HepG2 (cell line): ENCODE data around the gene OR56A3. TPM values are rescaled to one million over a fixed set of nuclear protein-coding genes. Genes with fewer than 3 reads are reported as not detected.

Experiments used
- ATAC-seq: fragments of 200-7000 bp; cut with Tn5 transposase; 3 replicates; pipeline ENCODE4 v1.9.1; 2020; ENCODE audit warnings: mild to moderate bottlenecking, moderate library complexity
- BruUV-seq: library from RNA; stranded (reverse); fragments of 400-500 nt; replicated peaks from 2 replicates; lab custom pipeline; 2021; lab: Mats Ljungman, UMichigan
- CTCF ChIA-PET: fragments of 300-600 bp; formaldehyde crosslinking; extraction: SDS; loops from one replicate; lab custom pipeline; 2021; ENCODE audit warnings: low total read pairs, inconsistent platforms, low intra/inter-chr PET ratio; lab: Yijun Ruan, JAX
- POLR2A ChIA-PET: fragments of 350-600 bp; sonication (Branson Sonifier 250); formaldehyde crosslinking; loops from one replicate; lab custom pipeline; 2020; ENCODE audit warnings: antibody characterized with exemption, inconsistent platforms; lab: Yijun Ruan, JAX
- DNase-seq: peaks from one replicate; pipeline ENCODE4 v3.0.0-alpha.2; 2015; ENCODE audit warnings: low spot score
- FAIRE-seq: peaks from 3 replicates; lab custom pipeline; 2011; peaks lifted over from hg19 to GRCh38; lab: Jason Lieb, UNC
- H2AFZ ChIP-seq: one replicate; pipeline ENCODE4 v1.6.1; 2011; ENCODE audit warnings: low read length, inconsistent platforms
- H3K27ac ChIP-seq: fragments of 300-600 bp; 3 replicates; pipeline ENCODE4 v1.8.0; 2011; ENCODE audit warnings: mixed run types, mild to moderate bottlenecking, mixed read lengths, low read length, inconsistent platforms; ENCODE audit not compliant: insufficient read depth; ENCODE audit errors: extremely low read length
- H3K27me3 ChIP-seq, 2 experiments: fragments of 200-600 bp in 1 of 2; 2 replicates in 1 of 2; 3 replicates in 1 of 2; pipeline versions ENCODE4 v1.6.0 to v1.8.0; 2011; ENCODE audit warnings: low read length in 2 of 2, mild to moderate bottlenecking in 2 of 2, moderate library complexity in 2 of 2, inconsistent platforms in 1 of 2; ENCODE audit not compliant: insufficient read depth in 2 of 2, control insufficient read depth in 1 of 2
- H3K36me3 ChIP-seq, 2 experiments: fragments of 200-600 bp in 1 of 2; replicated peaks in 1 of 2; 2 replicates in 1 of 2; 3 replicates in 1 of 2; pipeline versions ENCODE4 v1.5.1 to v1.8.0; 2011; ENCODE audit warnings: low read length in 2 of 2, inconsistent platforms in 1 of 2; ENCODE audit not compliant: insufficient read depth in 2 of 2, control insufficient read depth in 1 of 2
- H3K4me1 ChIP-seq: 2 replicates; pipeline ENCODE4 v1.5.1; 2012; ENCODE audit warnings: low read length, inconsistent platforms; ENCODE audit not compliant: insufficient read depth
- H3K4me2 ChIP-seq: 2 replicates; pipeline ENCODE4 v1.6.0; 2011; ENCODE audit warnings: low read depth, low read length, inconsistent platforms
- H3K4me3 ChIP-seq, 3 experiments: fragments of 200-600 bp in 1 of 3; sonication (generic), shearing (Covaris generic) in 1 of 3; replicated peaks in 1 of 3; 2 replicates each; pipeline ENCODE4 v1.5.1; 2011 to 2016; ENCODE audit warnings: low read length in 3 of 3, inconsistent platforms in 2 of 3, low read depth in 2 of 3, mild to moderate bottlenecking in 2 of 3, control low read depth in 1 of 3, mixed read lengths in 1 of 3; ENCODE audit not compliant: insufficient read depth in 1 of 3
- H3K79me2 ChIP-seq: one replicate; pipeline ENCODE4 v1.6.1; 2011; ENCODE audit warnings: low read length, inconsistent platforms; ENCODE audit not compliant: insufficient read depth
- H3K9ac ChIP-seq: 2 replicates; pipeline ENCODE4 v1.6.0; 2011; ENCODE audit warnings: mild to moderate bottlenecking, low read depth, low read length, inconsistent platforms; ENCODE audit not compliant: insufficient read depth
- H3K9me3 ChIP-seq: 2 replicates; pipeline ENCODE4 v1.5.1; 2012; ENCODE audit warnings: mild to moderate bottlenecking, low read length
- H4K20me1 ChIP-seq: 2 replicates; pipeline ENCODE4 v1.6.0; 2011; ENCODE audit warnings: inconsistent platforms, mild to moderate bottlenecking, low read length, moderate library complexity; ENCODE audit not compliant: insufficient read depth
- NONO ChIP-seq, 2 experiments: fragments of 450-650 bp in 1 of 2; sonication (generic) in 1 of 2; formaldehyde crosslinking in 1 of 2; IDR thresholded peaks in 1 of 2; conservative IDR thresholded peaks in 1 of 2; 2 replicates each; pipeline versions ENCODE4 v1.6.1 to v1.8.0; 2017 to 2022; ENCODE audit warnings: mild to moderate bottlenecking in 1 of 2, missing genetic modification reagents in 1 of 2, moderate library complexity in 1 of 2
- ZNF460 ChIP-seq: sonication (generic); formaldehyde crosslinking; IDR thresholded peaks from 2 replicates; pipeline ENCODE4 v1.5.1; 2020; ENCODE audit warnings: missing genetic modification reagents, mild to moderate bottlenecking, borderline replicate concordance
- WGBS: methylation state at CpG from one replicate; pipeline ENCODE4 v1.1.6; 2017; ENCODE audit warnings: low lambda C conversion rate; 5-methylcytosine and 5-hydroxymethylcytosine counted together
- in situ Hi-C: cut with HindIII; loops from 2 replicates; pipeline ENCODE4 v1.10.0; 2017; ENCODE audit warnings: low pct_unique_long_range_greater_than_20kb; ENCODE audit not compliant: extremely low pct_ligation_motif_present
- intact Hi-C: fragments of 100-400 bp; cut with micrococcal nuclease; formaldehyde crosslinking; loops from one replicate; pipeline ENCODE4 v1.10.0; 2022; ENCODE audit not compliant: unreplicated experiment
- polyA plus RNA-seq, 8 experiments: library from polyadenylated mRNA; depleted of rRNA in 3 of 8; stranded (reverse) in 7 of 8; unstranded in 1 of 8; fragments of >200 nt; fragmentation: Illumina TruSeq in 4 of 8; extraction: Trizol in 4 of 8; gene quantifications; 2 replicates each; pipeline versions ENCODE4 v1.2.1 to v1.2.3, GENCODE V29; 2011 to 2016; ENCODE audit warnings: low read depth in 4 of 8, missing spikeins in 1 of 8, mixed read lengths in 1 of 8; ENCODE audit not compliant: insufficient read depth in 1 of 8
- total RNA-seq, 5 experiments: library from RNA; depleted of rRNA; stranded (reverse); fragments of >200 nt; fragmentation: Illumina TruSeq; extraction: Trizol; gene quantifications; 2 replicates each; pipeline ENCODE4 v1.2.3, GENCODE V29; 2016; ENCODE audit warnings: low read depth in 1 of 5
- TF ChIP-seq, protein P1 (sequence below): sonication (generic); formaldehyde crosslinking; IDR thresholded peaks from 2 replicates; pipeline ENCODE4 v1.5.0; 2020; ENCODE audit warnings: missing genetic modification reagents
- TF ChIP-seq, protein P2 (sequence below): sonication (generic); formaldehyde crosslinking; IDR thresholded peaks from 2 replicates; pipeline ENCODE4 v1.5.1; 2020; ENCODE audit warnings: missing genetic modification reagents, mild to moderate bottlenecking, borderline replicate concordance
- TF ChIP-seq, protein P3 (sequence below): sonication (generic); formaldehyde crosslinking; IDR thresholded peaks from 2 replicates; pipeline ENCODE4 v1.4.0; 2020; ENCODE audit warnings: mild to moderate bottlenecking, low read depth, missing genetic modification reagents

Gene OR56A3
- total and polyA plus RNA-seq, 2 of the 13 experiments (the other 11 are each of a cell fraction or from before 2014, with no cell fraction given): not detected

DNA sequence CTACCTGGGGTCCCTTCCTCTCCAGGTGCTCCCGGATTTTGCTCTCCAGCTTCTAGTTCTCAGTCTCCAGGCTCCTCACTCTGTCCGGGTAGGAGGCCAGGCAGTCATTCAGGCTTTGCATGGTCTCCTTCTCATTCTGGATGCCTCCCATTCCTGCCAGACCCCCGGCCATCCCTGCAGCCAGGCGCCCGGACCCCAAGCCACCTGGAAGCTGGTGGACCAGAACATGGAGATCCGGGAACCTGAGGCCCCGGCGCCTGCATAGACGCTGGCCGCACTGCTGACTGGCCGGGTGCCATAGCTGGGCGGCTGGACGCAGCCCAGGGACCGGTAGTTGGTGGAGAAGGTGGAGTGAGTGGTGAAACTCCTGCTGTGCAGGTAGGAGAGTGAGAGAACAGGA is 52.7 kb downstream of the OR56A3 start:
- Histone ChIP-seq H3K27ac (no peak overlapping the region), H3K36me3 (no peaks in the 10 kb centered on the region), H3K9ac (no peak overlapping the region), H3K4me3 (no peak overlapping the region), H3K27me3 (0 out of 5 replicates have a peak, but pooled peaks cover 0 to 8% of the 10 kb centered on the region in 2 experiments), H4K20me1 (no peaks in the 10 kb centered on the region), H3K79me2 (no peaks in the 10 kb centered on the region), H3K9me3 (no peaks in the 10 kb centered on the region), H3K4me1 (no peaks in the 10 kb centered on the region), H2AFZ (no peak overlapping the region), H3K4me2 (no peak overlapping the region)
- ATAC-seq: no peak
- 22% methylated on average over 12 of the region's 14 CpGs for WGBS
- BruUV-seq: no TSS peak
- CTCF ChIA-PET: no interaction called here
- no peak for FAIRE-seq
- DNase-seq: no peak
- intact Hi-C loops: no loop called here
- TF ChIP-seq, protein P1, sequence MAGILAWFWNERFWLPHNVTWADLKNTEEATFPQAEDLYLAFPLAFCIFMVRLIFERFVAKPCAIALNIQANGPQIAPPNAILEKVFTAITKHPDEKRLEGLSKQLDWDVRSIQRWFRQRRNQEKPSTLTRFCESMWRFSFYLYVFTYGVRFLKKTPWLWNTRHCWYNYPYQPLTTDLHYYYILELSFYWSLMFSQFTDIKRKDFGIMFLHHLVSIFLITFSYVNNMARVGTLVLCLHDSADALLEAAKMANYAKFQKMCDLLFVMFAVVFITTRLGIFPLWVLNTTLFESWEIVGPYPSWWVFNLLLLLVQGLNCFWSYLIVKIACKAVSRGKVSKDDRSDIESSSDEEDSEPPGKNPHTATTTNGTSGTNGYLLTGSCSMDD: no peak
- TF ChIP-seq, protein P2, sequence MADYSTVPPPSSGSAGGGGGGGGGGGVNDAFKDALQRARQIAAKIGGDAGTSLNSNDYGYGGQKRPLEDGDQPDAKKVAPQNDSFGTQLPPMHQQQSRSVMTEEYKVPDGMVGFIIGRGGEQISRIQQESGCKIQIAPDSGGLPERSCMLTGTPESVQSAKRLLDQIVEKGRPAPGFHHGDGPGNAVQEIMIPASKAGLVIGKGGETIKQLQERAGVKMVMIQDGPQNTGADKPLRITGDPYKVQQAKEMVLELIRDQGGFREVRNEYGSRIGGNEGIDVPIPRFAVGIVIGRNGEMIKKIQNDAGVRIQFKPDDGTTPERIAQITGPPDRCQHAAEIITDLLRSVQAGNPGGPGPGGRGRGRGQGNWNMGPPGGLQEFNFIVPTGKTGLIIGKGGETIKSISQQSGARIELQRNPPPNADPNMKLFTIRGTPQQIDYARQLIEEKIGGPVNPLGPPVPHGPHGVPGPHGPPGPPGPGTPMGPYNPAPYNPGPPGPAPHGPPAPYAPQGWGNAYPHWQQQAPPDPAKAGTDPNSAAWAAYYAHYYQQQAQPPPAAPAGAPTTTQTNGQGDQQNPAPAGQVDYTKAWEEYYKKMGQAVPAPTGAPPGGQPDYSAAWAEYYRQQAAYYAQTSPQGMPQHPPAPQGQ (CRISPR knock-in tag): no peak
- TF ChIP-seq, protein P3, sequence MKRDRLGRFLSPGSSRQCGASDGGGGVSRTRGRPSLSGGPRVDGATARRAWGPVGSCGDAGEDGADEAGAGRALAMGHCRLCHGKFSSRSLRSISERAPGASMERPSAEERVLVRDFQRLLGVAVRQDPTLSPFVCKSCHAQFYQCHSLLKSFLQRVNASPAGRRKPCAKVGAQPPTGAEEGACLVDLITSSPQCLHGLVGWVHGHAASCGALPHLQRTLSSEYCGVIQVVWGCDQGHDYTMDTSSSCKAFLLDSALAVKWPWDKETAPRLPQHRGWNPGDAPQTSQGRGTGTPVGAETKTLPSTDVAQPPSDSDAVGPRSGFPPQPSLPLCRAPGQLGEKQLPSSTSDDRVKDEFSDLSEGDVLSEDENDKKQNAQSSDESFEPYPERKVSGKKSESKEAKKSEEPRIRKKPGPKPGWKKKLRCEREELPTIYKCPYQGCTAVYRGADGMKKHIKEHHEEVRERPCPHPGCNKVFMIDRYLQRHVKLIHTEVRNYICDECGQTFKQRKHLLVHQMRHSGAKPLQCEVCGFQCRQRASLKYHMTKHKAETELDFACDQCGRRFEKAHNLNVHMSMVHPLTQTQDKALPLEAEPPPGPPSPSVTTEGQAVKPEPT (CRISPR knock-in tag): no peak
- no peak for TF ChIP-seq NONO (IDR thresholded peaks at IDR 0.05)
- TF ChIP-seq NONO (CRISPR knock-in tag; conservative IDR thresholded peaks at IDR 0.05): no peak
- no peak for TF ChIP-seq ZNF460 (CRISPR knock-in tag)
- POLR2A ChIA-PET: no interaction called here
- in situ Hi-C loops: no loop called here

Other genes with a start within 250 kb of the OR56A3 start
- not detected in 2 replicates for gene OR56B1, start 205.8 kb upstream of the OR56A3 start, total RNA-seq (2016; rRNA removed; fragmentation: Illumina TruSeq; extraction: Trizol)
- gene OR56B1, start 205.8 kb upstream of the OR56A3 start, polyA plus RNA-seq (2011; rRNA removed): not detected in 2 replicates
- gene OR52N4, start 188.0 kb upstream of the OR56A3 start, total RNA-seq (2016; rRNA removed; fragmentation: Illumina TruSeq; extraction: Trizol): 0.09 TPM in 1 of 2 replicates, not detected in the other
- 0.18 and 0.30 TPM in 2 replicates for gene OR52N4, start 188.0 kb upstream of the OR56A3 start, polyA plus RNA-seq (2011; rRNA removed)
- not detected in 2 replicates for gene OR52N5, start 158.9 kb upstream of the OR56A3 start, total RNA-seq (2016; rRNA removed; fragmentation: Illumina TruSeq; extraction: Trizol)
- gene OR52N5, start 158.9 kb upstream of the OR56A3 start, polyA plus RNA-seq (2011; rRNA removed): not detected in 2 replicates
- not detected in 2 replicates for gene OR52N1, start 151.0 kb upstream of the OR56A3 start, total RNA-seq (2016; rRNA removed; fragmentation: Illumina TruSeq; extraction: Trizol)
- not detected in 2 replicates for gene OR52N1, start 151.0 kb upstream of the OR56A3 start, polyA plus RNA-seq (2011; rRNA removed)
- not detected in 2 replicates for gene OR52N2, start 133.3 kb upstream of the OR56A3 start, total RNA-seq (2016; rRNA removed; fragmentation: Illumina TruSeq; extraction: Trizol)
- gene OR52N2, start 133.3 kb upstream of the OR56A3 start, polyA plus RNA-seq (2011; rRNA removed): 0.14 TPM in 1 of 2 replicates, not detected in the other
- gene OR52E6, start 100.4 kb upstream of the OR56A3 start, total RNA-seq (2016; rRNA removed; fragmentation: Illumina TruSeq; extraction: Trizol): not detected in 2 replicates
- gene OR52E6, start 100.4 kb upstream of the OR56A3 start, polyA plus RNA-seq (2011; rRNA removed): not detected in 2 replicates
- not detected in 2 replicates for gene OR52E8, start 84.6 kb upstream of the OR56A3 start, total RNA-seq (2016; rRNA removed; fragmentation: Illumina TruSeq; extraction: Trizol)
- gene OR52E8, start 84.6 kb upstream of the OR56A3 start, polyA plus RNA-seq (2011; rRNA removed): not detected in 2 replicates
- gene OR52E4, start 61.6 kb upstream of the OR56A3 start, total RNA-seq (2016; rRNA removed; fragmentation: Illumina TruSeq; extraction: Trizol): not detected in 2 replicates
- gene OR52E4, start 61.6 kb upstream of the OR56A3 start, polyA plus RNA-seq (2011; rRNA removed): not detected in 2 replicates
- gene OR52E5, start 49.0 kb upstream of the OR56A3 start, total RNA-seq (2016; rRNA removed; fragmentation: Illumina TruSeq; extraction: Trizol): not detected in 2 replicates
- not detected in 2 replicates for gene OR52E5, start 49.0 kb upstream of the OR56A3 start, polyA plus RNA-seq (2011; rRNA removed)
- not detected in 2 replicates for gene OR56A5, start 26.2 kb downstream of the OR56A3 start, total RNA-seq (2016; rRNA removed; fragmentation: Illumina TruSeq; extraction: Trizol)
- gene OR56A5, start 26.2 kb downstream of the OR56A3 start, polyA plus RNA-seq (2011; rRNA removed): not detected in 2 replicates
- not detected in 2 replicates for gene OR52L1, start 44.7 kb downstream of the OR56A3 start, total RNA-seq (2016; rRNA removed; fragmentation: Illumina TruSeq; extraction: Trizol)
- not detected in 2 replicates for gene OR52L1, start 44.7 kb downstream of the OR56A3 start, polyA plus RNA-seq (2011; rRNA removed)
- not detected in 2 replicates for gene OR56A4, start 64.7 kb downstream of the OR56A3 start, total RNA-seq (2016; rRNA removed; fragmentation: Illumina TruSeq; extraction: Trizol)
- not detected in 2 replicates for gene OR56A4, start 64.7 kb downstream of the OR56A3 start, polyA plus RNA-seq (2011; rRNA removed)
- not detected in 2 replicates for gene OR56A1, start 88.5 kb downstream of the OR56A3 start, total RNA-seq (2016; rRNA removed; fragmentation: Illumina TruSeq; extraction: Trizol)
- gene OR56A1, start 88.5 kb downstream of the OR56A3 start, polyA plus RNA-seq (2011; rRNA removed): not detected in 2 replicates
- gene OR56B4, start 165.4 kb downstream of the OR56A3 start, total RNA-seq (2016; rRNA removed; fragmentation: Illumina TruSeq; extraction: Trizol): not detected in 2 replicates
- gene OR56B4, start 165.4 kb downstream of the OR56A3 start, polyA plus RNA-seq (2011; rRNA removed): not detected in 2 replicates
- gene OR52B2, start 228.1 kb downstream of the OR56A3 start, total RNA-seq (2016; rRNA removed; fragmentation: Illumina TruSeq; extraction: Trizol): not detected in 2 replicates
- gene OR52B2, start 228.1 kb downstream of the OR56A3 start, polyA plus RNA-seq (2011; rRNA removed): not detected in 2 replicates